Neural progenitor cell (in vitro differentiated cells): ENCODE measurements around the gene MTSS2. TPM values are rescaled to one million over a fixed set of nuclear protein-coding genes. Genes with fewer than 3 reads are reported as not detected.

Experiments
- DNase-seq: peaks from one replicate; pipeline ENCODE4 v3.0.0-alpha.2; 2016; ENCODE audit warnings: low spot score
- H2AFZ ChIP-seq: fragments of 200-600 bp; sonication (generic); replicated peaks from 2 replicates; pipeline ENCODE4 v1.6.1; 2016; ENCODE audit warnings: antibody characterized with exemption
- H3F3A ChIP-seq: fragments of 200-600 bp; sonication (generic); 2 replicates; pipeline ENCODE4 v1.6.1; 2016; ENCODE audit warnings: antibody characterized with exemption, low read depth
- H3K27ac ChIP-seq: fragments of 200-600 bp; sonication (generic); 2 replicates; pipeline ENCODE4 v1.5.1; 2016; ENCODE audit warnings: mild to moderate bottlenecking
- H3K27me3 ChIP-seq: fragments of 200-600 bp; sonication (generic); 2 replicates; pipeline ENCODE4 v1.6.1; 2016; ENCODE audit warnings: mild to moderate bottlenecking, moderate library complexity
- H3K36me3 ChIP-seq: fragments of 200-600 bp; sonication (generic); 2 replicates; pipeline ENCODE4 v1.5.1; 2016
- H3K4me1 ChIP-seq: fragments of 200-600 bp; sonication (generic); 2 replicates; pipeline ENCODE4 v1.6.1; 2016; ENCODE audit warnings: mixed run types
- H3K4me2 ChIP-seq: fragments of 200-600 bp; sonication (generic); 2 replicates; pipeline ENCODE4 v1.6.1; 2016
- H3K4me3 ChIP-seq: fragments of 200-600 bp; sonication (generic); 2 replicates; pipeline ENCODE4 v1.5.1; 2016
- H3K79me2 ChIP-seq: fragments of 200-600 bp; sonication (generic); 2 replicates; pipeline ENCODE4 v1.6.1; 2016; ENCODE audit warnings: low read depth
- H3K9ac ChIP-seq: fragments of 200-600 bp; sonication (generic); 2 replicates; pipeline ENCODE4 v1.6.1; 2016
- H3K9me3 ChIP-seq: fragments of 200-600 bp; sonication (generic); 2 replicates; pipeline ENCODE4 v1.5.1; 2016; ENCODE audit warnings: low read depth
- H4K20me1 ChIP-seq: fragments of 200-600 bp; sonication (generic); 2 replicates; pipeline ENCODE4 v1.6.1; 2016; ENCODE audit warnings: low read depth
- H3K27ac Mint-ChIP-seq: 3 replicates; pipeline ENCODE4 v1.8.0; 2021; ENCODE audit warnings: mixed read lengths
- H3K27me3 Mint-ChIP-seq: 2 replicates; pipeline ENCODE4 v1.8.0; 2022; ENCODE audit warnings: low read depth, mild to moderate bottlenecking, inconsistent platforms, moderate library complexity, mixed read lengths; ENCODE audit not compliant: insufficient read depth
- H3K36me3 Mint-ChIP-seq: 3 replicates; pipeline ENCODE4 v1.8.0; 2021; ENCODE audit warnings: mixed read lengths
- H3K4me1 Mint-ChIP-seq: 3 replicates; pipeline ENCODE4 v1.8.0; 2021; ENCODE audit warnings: mixed read lengths
- H3K4me3 Mint-ChIP-seq: 3 replicates; pipeline ENCODE4 v1.8.0; 2021; ENCODE audit warnings: mild to moderate bottlenecking, moderate library complexity, mixed read lengths
- H3K9me3 Mint-ChIP-seq: 3 replicates; pipeline ENCODE4 v1.8.0; 2020; ENCODE audit warnings: mixed read lengths
- CTCF ChIP-seq: fragments of 200-600 bp; sonication (generic); IDR thresholded peaks from 2 replicates; pipeline ENCODE4 v1.5.1; 2017; ENCODE audit warnings: antibody characterized with exemption, mild to moderate bottlenecking
- EZH2 ChIP-seq: fragments of 200-600 bp; sonication (generic); IDR thresholded peaks from 2 replicates; pipeline ENCODE4 v1.6.1; 2017; ENCODE audit warnings: antibody characterized with exemption, mild to moderate bottlenecking, moderate library complexity
- EZH2phosphoT487 ChIP-seq: fragments of 200-600 bp; sonication (generic); IDR thresholded peaks from 2 replicates; pipeline ENCODE4 v1.6.1; 2017; ENCODE audit warnings: antibody characterized with exemption
- total RNA-seq: library from RNA; depleted of rRNA; stranded (reverse); fragments of >200 nt; gene quantifications from 2 replicates; pipeline ENCODE4 v1.2.3, GENCODE V29; 2015; ENCODE audit warnings: low replicate concordance

Gene MTSS2
- total RNA-seq, 1 donor from 2014 or later, result 6.2 TPM

DNA sequence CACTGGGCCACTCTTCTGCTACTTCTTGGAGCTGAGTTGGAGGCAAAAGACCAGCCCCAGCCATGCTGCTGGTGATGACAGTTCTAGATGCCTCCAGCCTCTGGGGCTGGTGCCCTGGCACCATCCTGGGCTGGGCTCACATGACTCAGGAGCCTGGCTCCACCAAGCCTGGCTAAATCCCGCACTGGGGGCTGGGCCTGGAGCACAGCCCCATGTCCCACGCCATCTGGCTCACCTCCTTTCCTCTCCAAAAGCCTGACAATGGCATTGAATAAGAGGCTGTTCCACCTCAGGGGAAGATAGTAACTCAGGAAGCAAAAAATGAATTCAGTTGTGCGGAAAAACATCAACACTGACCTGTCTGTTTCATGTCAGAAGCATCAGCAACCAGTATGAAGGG, 45.1 kb upstream of the MTSS2 start:
- H3K27me3 Mint-ChIP-seq, result no peaks in the 10 kb centered on the region
- H3K79me2 ChIP-seq, result no peaks in the 10 kb centered on the region
- peaks cover 33% of the 10 kb centered on the region for H3K4me1 Mint-ChIP-seq
- no peak overlapping the region for H3K4me3 Mint-ChIP-seq
- no peaks in the 10 kb centered on the region for H3K9me3 Mint-ChIP-seq
- no peaks in the 10 kb centered on the region for H4K20me1 ChIP-seq
- H3K4me1 ChIP-seq, result peaks cover 23% of the 10 kb centered on the region
- no peaks in the 10 kb centered on the region for H3K9me3 ChIP-seq
- no peak overlapping the region for H3K27ac Mint-ChIP-seq
- H3K4me3 ChIP-seq, result no peak overlapping the region
- no peak overlapping the region for H3K9ac ChIP-seq
- H3K27ac ChIP-seq, result no peak overlapping the region
- H3K4me2 ChIP-seq, result no peak overlapping the region
- TF ChIP-seq CTCF (no peak), EZH2phosphoT487 (no peak), EZH2 (no peak)
- H3K36me3 Mint-ChIP-seq, result peaks cover 14% of the 10 kb centered on the region
- H3K36me3 ChIP-seq, result no peaks in the 10 kb centered on the region
- DNase-seq, result no peak
- no peak overlapping the region for H2AFZ ChIP-seq
- H3F3A ChIP-seq, result peaks cover 5% of the 10 kb centered on the region
- H3K27me3 ChIP-seq, result no peaks in the 10 kb centered on the region

DNA sequence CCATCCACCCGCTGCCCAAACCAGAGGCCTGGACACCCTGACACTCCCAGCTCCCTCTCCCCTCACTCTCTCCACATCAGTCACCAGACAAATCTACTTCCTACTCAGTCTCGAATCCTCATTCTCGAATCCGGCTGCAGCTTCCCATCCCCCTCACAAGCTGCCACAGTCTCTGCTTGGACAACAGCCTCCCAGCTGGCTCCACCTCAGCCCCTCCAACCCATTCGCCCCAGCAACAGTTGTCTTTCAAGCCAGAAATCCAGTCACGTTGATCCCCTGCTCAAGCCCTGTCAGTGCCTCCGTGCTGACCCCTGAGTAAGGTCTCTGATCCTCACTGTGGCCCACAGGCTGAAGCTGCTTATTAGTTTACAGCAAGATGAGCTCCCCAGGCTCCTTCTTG, 44.2 kb upstream of the MTSS2 start:
- TF ChIP-seq CTCF (no peak), EZH2phosphoT487 (no peak), EZH2 (no peak)
- Mint-ChIP-seq H3K27ac (peak overlapping the region; percentile 50), H3K9me3 (no peaks in the 10 kb centered on the region), H3K4me1 (peaks cover 30% of the 10 kb centered on the region), H3K4me3 (peak overlapping the region; percentile 3), H3K27me3 (no peaks in the 10 kb centered on the region), H3K36me3 (peaks cover 14% of the 10 kb centered on the region)
- no peaks in the 10 kb centered on the region for H3K36me3 ChIP-seq
- H4K20me1 ChIP-seq, result no peaks in the 10 kb centered on the region
- H3K4me3 ChIP-seq, result no peak overlapping the region
- no peak overlapping the region for H3K9ac ChIP-seq
- H3K4me2 ChIP-seq, result peak overlapping the region; percentile 41
- H3K9me3 ChIP-seq, result no peaks in the 10 kb centered on the region
- peak overlapping the region; percentile 70 for H3K27ac ChIP-seq
- H3K27me3 ChIP-seq, result no peaks in the 10 kb centered on the region
- H3K4me1 ChIP-seq, result peaks cover 24% of the 10 kb centered on the region
- no peaks in the 10 kb centered on the region for H3K79me2 ChIP-seq
- H3F3A ChIP-seq, result no peaks in the 10 kb centered on the region
- DNase-seq, result peak; percentile 71
- H2AFZ ChIP-seq, result no peak overlapping the region

GRCh38 chr16:70729292-70729691, 43.4 kb upstream of the MTSS2 start:
- Mint-ChIP-seq H3K4me1 (peaks cover 33% of the 10 kb centered on the region), H3K4me3 (no peak overlapping the region), H3K9me3 (no peaks in the 10 kb centered on the region), H3K27ac (peak overlapping the region; percentile 25), H3K27me3 (no peaks in the 10 kb centered on the region), H3K36me3 (peaks cover 9% of the 10 kb centered on the region)
- Histone ChIP-seq H2AFZ (no peak overlapping the region), H3K9ac (no peak overlapping the region), H3K4me1 (peaks cover 24% of the 10 kb centered on the region), H4K20me1 (no peaks in the 10 kb centered on the region), H3K4me3 (no peak overlapping the region), H3F3A (no peaks in the 10 kb centered on the region), H3K27ac (no peak overlapping the region), H3K36me3 (no peaks in the 10 kb centered on the region), H3K9me3 (no peaks in the 10 kb centered on the region), H3K79me2 (no peaks in the 10 kb centered on the region), H3K27me3 (no peaks in the 10 kb centered on the region), H3K4me2 (no peak overlapping the region)
- no peak for DNase-seq
- no peak for TF ChIP-seq CTCF
- no peak for TF ChIP-seq EZH2
- no peak for TF ChIP-seq EZH2phosphoT487

GRCh38 chr16:70728150-70728549, 42.3 kb upstream of the MTSS2 start:
- Histone ChIP-seq H3K27ac (no peak overlapping the region), H3K9me3 (no peaks in the 10 kb centered on the region), H3F3A (no peaks in the 10 kb centered on the region), H3K9ac (no peak overlapping the region), H3K4me2 (no peak overlapping the region), H3K79me2 (no peaks in the 10 kb centered on the region), H2AFZ (no peak overlapping the region), H3K36me3 (no peaks in the 10 kb centered on the region), H3K4me3 (no peak overlapping the region), H3K4me1 (peaks cover 24% of the 10 kb centered on the region), H4K20me1 (no peaks in the 10 kb centered on the region), H3K27me3 (no peaks in the 10 kb centered on the region)
- no peaks in the 10 kb centered on the region for H3K9me3 Mint-ChIP-seq
- H3K4me3 Mint-ChIP-seq, result no peak overlapping the region
- TF ChIP-seq EZH2, result no peak
- no peak for TF ChIP-seq EZH2phosphoT487
- TF ChIP-seq CTCF, result no peak
- H3K27ac Mint-ChIP-seq, result no peak overlapping the region
- peaks cover 9% of the 10 kb centered on the region for H3K36me3 Mint-ChIP-seq
- H3K27me3 Mint-ChIP-seq, result no peaks in the 10 kb centered on the region
- peaks cover 33% of the 10 kb centered on the region for H3K4me1 Mint-ChIP-seq
- no peak for DNase-seq
